K562 (cell line): ENCODE results near the gene KCTD12. TPM values are rescaled to one million over a fixed set of nuclear protein-coding genes. Genes with fewer than 3 reads are reported as not detected.

Source experiments
- ATAC-seq: fragments of 200-7000 bp; cut with Tn5 transposase; 3 replicates; pipeline ENCODE4 v1.9.1; 2020; ENCODE audit warnings: moderate library complexity
- BruUV-seq: library from RNA; stranded (reverse); fragments of 400-500 nt; replicated peaks from 2 replicates; lab custom pipeline; 2021; lab: Mats Ljungman, UMichigan
- CTCF ChIA-PET: fragments of 300-600 bp; formaldehyde crosslinking; extraction: SDS; loops from one replicate; lab custom pipeline; 2021; ENCODE audit warnings: low intra/inter-chr PET ratio; lab: Yijun Ruan, JAX
- POLR2A ChIA-PET: fragments of 300-600, 350-650 bp; sonication (Branson Sonifier 250); formaldehyde crosslinking; extraction: SDS; loops from one replicate; lab custom pipeline; 2021; ENCODE audit warnings: antibody characterized with exemption, inconsistent platforms; lab: Yijun Ruan, JAX
- DNase-seq, 4 experiments: peaks; one replicate each; pipeline versions ENCODE4 v3.0.0 to v3.0.0-alpha.2; 2011 to 2018; ENCODE audit warnings: low spot score in 3 of 4, mixed read lengths in 3 of 4; ENCODE audit errors: extremely low read depth in 1 of 4
- FAIRE-seq: peaks from 2 replicates; lab custom pipeline; 2011; peaks lifted over from hg19 to GRCh38; lab: Jason Lieb, UNC
- H2AFZ ChIP-seq: 2 replicates; pipeline ENCODE4 v1.6.0; 2011; ENCODE audit warnings: low read depth, low read length, control low read depth, inconsistent platforms
- H3K27ac ChIP-seq: fragments of 200-600 bp; 3 replicates; pipeline ENCODE4 v1.8.0; 2011; ENCODE audit warnings: low read depth, mild to moderate bottlenecking, control low read depth, inconsistent platforms, low read length, moderate library complexity, mixed read lengths; ENCODE audit errors: extremely low read depth
- H3K27me3 ChIP-seq, 2 experiments: fragments of 300-600 bp in 1 of 2; 2 replicates in 1 of 2; 3 replicates in 1 of 2; pipeline versions ENCODE4 v1.6.0 to v1.8.0; 2011; ENCODE audit warnings: inconsistent platforms in 2 of 2, low read length in 2 of 2, mild to moderate bottlenecking in 1 of 2, mixed read lengths in 1 of 2, moderate library complexity in 1 of 2; ENCODE audit not compliant: control insufficient read depth in 2 of 2, insufficient read depth in 2 of 2
- H3K36me3 ChIP-seq: fragments of 300-600 bp; 3 replicates; pipeline ENCODE4 v1.8.0; 2011; ENCODE audit warnings: mild to moderate bottlenecking, low read length, inconsistent platforms; ENCODE audit not compliant: control insufficient read depth, insufficient read depth
- H3K4me1 ChIP-seq, 2 experiments: fragments of 200-600 bp in 1 of 2; replicated peaks in 1 of 2; 2 replicates in 1 of 2; 3 replicates in 1 of 2; pipeline versions ENCODE4 v1.5.1 to v1.8.0; 2011; ENCODE audit warnings: inconsistent platforms in 2 of 2, low read length in 2 of 2, mild to moderate bottlenecking in 1 of 2, mixed read lengths in 1 of 2, moderate library complexity in 1 of 2; ENCODE audit not compliant: control insufficient read depth in 2 of 2, insufficient read depth in 2 of 2
- H3K4me2 ChIP-seq: 2 replicates; pipeline ENCODE4 v1.6.1; 2011; ENCODE audit warnings: low read length, control low read depth, inconsistent platforms, mixed read lengths; ENCODE audit not compliant: insufficient read depth
- H3K4me3 ChIP-seq: fragments of 200-600 bp; sonication (generic), shearing (Covaris generic); 2 replicates; pipeline ENCODE4 v1.5.1; 2016; ENCODE audit warnings: control low read depth, inconsistent platforms
- H3K79me2 ChIP-seq: fragments of 200-600 bp; 3 replicates; pipeline ENCODE4 v1.8.0; 2011; ENCODE audit warnings: low read length, inconsistent platforms; ENCODE audit not compliant: control insufficient read depth, insufficient read depth
- H3K9ac ChIP-seq, 2 experiments: 2 replicates each; pipeline versions ENCODE4 v1.6.0 to v1.6.1; 2011; ENCODE audit warnings: low read depth in 2 of 2, low read length in 2 of 2, control low read depth in 1 of 2, inconsistent platforms in 1 of 2, mild to moderate bottlenecking in 1 of 2, mixed read lengths in 1 of 2; ENCODE audit not compliant: insufficient read depth in 1 of 2
- H3K9me1 ChIP-seq: one replicate; pipeline ENCODE4 v1.6.0; 2011; ENCODE audit warnings: inconsistent platforms, mild to moderate bottlenecking, low read length, moderate library complexity; ENCODE audit not compliant: control insufficient read depth, insufficient read depth
- H3K9me3 ChIP-seq: replicated peaks from 2 replicates; pipeline ENCODE4 v1.5.1; 2011; ENCODE audit warnings: low read depth, low read length, inconsistent platforms; ENCODE audit not compliant: control insufficient read depth, insufficient read depth
- H4K20me1 ChIP-seq: replicated peaks from 2 replicates; pipeline ENCODE4 v1.6.1; 2011; ENCODE audit warnings: low read length, inconsistent platforms, mixed read lengths; ENCODE audit not compliant: control insufficient read depth, insufficient read depth
- BHLHE40 ChIP-seq: IDR thresholded peaks from 2 replicates; pipeline ENCODE4 v1.6.1; 2011; ENCODE audit warnings: low read length, improper control_type of control experiment
- CCNT2 ChIP-seq: IDR thresholded peaks from 2 replicates; pipeline ENCODE4 v1.6.1; 2011; ENCODE audit warnings: borderline replicate concordance, low read depth, mild to moderate bottlenecking, moderate library complexity, mixed read lengths, low read length; ENCODE audit not compliant: insufficient read length; ENCODE audit errors: extremely low read depth
- FOXM1 ChIP-seq, 2 experiments: fragments of 450-650 bp in 1 of 2; sonication (generic) in 1 of 2; formaldehyde crosslinking in 1 of 2; IDR thresholded peaks; 2 replicates each; pipeline versions ENCODE4 v1.6.1 to v1.9.0; 2017 to 2022; ENCODE audit warnings: low read depth in 2 of 2, mild to moderate bottlenecking in 2 of 2, missing genetic modification reagents in 1 of 2, moderate library complexity in 1 of 2
- LCOR ChIP-seq: sonication (generic); formaldehyde crosslinking; IDR thresholded peaks from 2 replicates; pipeline ENCODE4 v1.8.0; 2022; ENCODE audit warnings: mild to moderate bottlenecking, missing genetic modification reagents
- MXI1 ChIP-seq: IDR thresholded peaks from 2 replicates; pipeline ENCODE4 v1.6.1; 2011; ENCODE audit warnings: low read depth, mild to moderate bottlenecking, improper control_type of control experiment, low read length
- NR1H2 ChIP-seq: sonication (generic); formaldehyde crosslinking; IDR thresholded peaks from 2 replicates; pipeline ENCODE4 v1.4.0; 2020; ENCODE audit warnings: mild to moderate bottlenecking, missing genetic modification reagents
- SRSF3 ChIP-seq: fragments of 200-400 bp; formaldehyde crosslinking; IDR thresholded peaks from 2 replicates; pipeline ENCODE4 v1.6.1; 2016; ENCODE audit warnings: mild to moderate bottlenecking, low read length, moderate library complexity; ENCODE audit not compliant: insufficient read depth
- U2AF1 ChIP-seq: fragments of 200-400 bp; formaldehyde crosslinking; optimal IDR thresholded peaks from 2 replicates; pipeline ENCODE3; 2017; ENCODE audit warnings: mild to moderate bottlenecking, low read depth, low read length, moderate library complexity
- ZC3H4 ChIP-seq: sonication (generic); formaldehyde crosslinking; IDR thresholded peaks from 2 replicates; pipeline ENCODE4 v1.9.0; 2021; ENCODE audit warnings: missing genetic modification reagents, borderline replicate concordance
- ZNF507 ChIP-seq: conservative IDR thresholded peaks from 2 replicates; pipeline ENCODE4 v1.6.1; 2017; ENCODE audit warnings: missing genetic modification characterization, missing compliant biosample characterization
- ZNF699 ChIP-seq: fragments of 250-450 bp; sonication (Bioruptor Pico); IDR thresholded peaks from 2 replicates; pipeline ENCODE4 v1.8.0; 2021; ENCODE audit warnings: mild to moderate bottlenecking, moderate library complexity; ENCODE audit not compliant: insufficient replicate concordance
- WGBS: fragments of 100-300 bp; shearing (Covaris generic); methylation state at CpG from one replicate; pipeline ENCODE4 v1.1.6; 2016; ENCODE audit warnings: low coverage, mixed read lengths; ENCODE audit not compliant: insufficient coverage; ENCODE audit errors: missing lambda C conversion rate; 5-methylcytosine and 5-hydroxymethylcytosine counted together
- in situ Hi-C: fragments of 300-500 bp; cut with MboI; formaldehyde crosslinking; loops from 4 replicates; pipeline ENCODE4 v1.15.0; 2018; ENCODE audit warnings: inconsistent platforms, mixed read lengths
- intact Hi-C: fragments of 100-400 bp; cut with micrococcal nuclease; formaldehyde crosslinking; loops from 2 replicates; pipeline ENCODE4 v1.14.2; 2022
- polyA plus RNA-seq, 8 experiments: library from polyadenylated mRNA; depleted of rRNA in 4 of 8; stranded (reverse) in 5 of 8; unstranded in 3 of 8; fragments of >200 nt; fragmentation: Nextera tagmentation in 2 of 8; fragmentation: Illumina TruSeq in 1 of 8; extraction: Ambion mirVana in 2 of 8; extraction: Trizol in 1 of 8; gene quantifications; 2 replicates each; pipeline versions ENCODE4 v1.2.1 to v1.2.3, GENCODE V29; 2011 to 2014; ENCODE audit warnings: inconsistent platforms in 1 of 8, missing spikeins in 1 of 8
- total RNA-seq, 7 experiments: library from RNA; depleted of rRNA in 6 of 7; stranded (reverse); fragments of >200 nt in 6 of 7; fragmentation: Illumina TruSeq in 2 of 7; extraction: Trizol in 2 of 7; gene quantifications; 2 replicates each; pipeline versions ENCODE4 v1.2.1 to v1.2.3, GENCODE V29; 2011 to 2021; ENCODE audit warnings: low replicate concordance in 1 of 7
- TF ChIP-seq, protein P1 (sequence below): sonication (generic); formaldehyde crosslinking; IDR thresholded peaks from 2 replicates; pipeline ENCODE4 v1.8.1; 2023; ENCODE audit warnings: mild to moderate bottlenecking, missing genetic modification reagents

Gene KCTD12
- total and polyA plus RNA-seq, 9 of the 15 experiments (the other 6 are each of a cell fraction or from before 2014, with no cell fraction given) = 0.14 to 0.93 (median 0.32) TPM

DNA sequence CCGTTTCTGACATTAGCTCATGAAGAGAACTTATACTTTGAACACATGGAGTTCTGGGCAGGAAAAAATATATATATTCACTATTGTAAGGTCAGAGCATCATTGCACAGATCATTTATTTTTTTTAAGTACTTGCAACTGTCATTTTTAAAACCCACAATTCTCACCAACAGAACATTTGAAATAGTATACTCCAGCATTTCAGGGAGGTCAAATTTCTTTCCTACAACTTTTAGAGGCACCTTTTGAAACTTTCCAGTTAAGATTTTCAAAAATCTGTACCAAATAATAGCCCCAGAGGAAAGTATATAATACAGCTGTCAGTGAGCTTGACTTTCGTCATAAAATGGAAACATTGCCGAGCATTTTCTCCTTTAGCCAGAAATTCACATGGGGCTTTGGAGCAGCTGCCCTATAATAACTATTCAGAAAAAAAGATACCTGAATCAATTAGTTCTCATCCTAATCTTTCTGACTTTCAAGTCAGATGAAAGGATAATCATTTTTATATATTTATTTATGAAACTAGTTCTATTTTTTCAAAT, 10.9 kb downstream of the KCTD12 start:
- ChIA-PET POLR2A (no interaction called here), CTCF (no interaction called here)
- H3K27ac ChIP-seq = no peak overlapping the region
- H3K9me1 ChIP-seq = no peaks in the 10 kb centered on the region
- no peak overlapping the region for H2AFZ ChIP-seq
- intact Hi-C loops (no loop called here), in situ Hi-C loops (no loop called here)
- H3K36me3 ChIP-seq = no peaks in the 10 kb centered on the region
- no TSS peak for BruUV-seq
- H3K27me3 ChIP-seq = no peaks in the 10 kb centered on the region; a peak in 1 of 5 replicates
- no peaks in the 10 kb centered on the region for H4K20me1 ChIP-seq
- FAIRE-seq (no peak), ATAC-seq (no peak), DNase-seq (no peak)
- H3K9me3 ChIP-seq = no peaks in the 10 kb centered on the region
- TF ChIP-seq, protein P1, sequence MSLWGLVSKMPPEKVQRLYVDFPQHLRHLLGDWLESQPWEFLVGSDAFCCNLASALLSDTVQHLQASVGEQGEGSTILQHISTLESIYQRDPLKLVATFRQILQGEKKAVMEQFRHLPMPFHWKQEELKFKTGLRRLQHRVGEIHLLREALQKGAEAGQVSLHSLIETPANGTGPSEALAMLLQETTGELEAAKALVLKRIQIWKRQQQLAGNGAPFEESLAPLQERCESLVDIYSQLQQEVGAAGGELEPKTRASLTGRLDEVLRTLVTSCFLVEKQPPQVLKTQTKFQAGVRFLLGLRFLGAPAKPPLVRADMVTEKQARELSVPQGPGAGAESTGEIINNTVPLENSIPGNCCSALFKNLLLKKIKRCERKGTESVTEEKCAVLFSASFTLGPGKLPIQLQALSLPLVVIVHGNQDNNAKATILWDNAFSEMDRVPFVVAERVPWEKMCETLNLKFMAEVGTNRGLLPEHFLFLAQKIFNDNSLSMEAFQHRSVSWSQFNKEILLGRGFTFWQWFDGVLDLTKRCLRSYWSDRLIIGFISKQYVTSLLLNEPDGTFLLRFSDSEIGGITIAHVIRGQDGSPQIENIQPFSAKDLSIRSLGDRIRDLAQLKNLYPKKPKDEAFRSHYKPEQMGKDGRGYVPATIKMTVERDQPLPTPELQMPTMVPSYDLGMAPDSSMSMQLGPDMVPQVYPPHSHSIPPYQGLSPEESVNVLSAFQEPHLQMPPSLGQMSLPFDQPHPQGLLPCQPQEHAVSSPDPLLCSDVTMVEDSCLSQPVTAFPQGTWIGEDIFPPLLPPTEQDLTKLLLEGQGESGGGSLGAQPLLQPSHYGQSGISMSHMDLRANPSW (CRISPR knock-in tag) = no peak
- TF ChIP-seq SRSF3 = no peak
- no peak for TF ChIP-seq MXI1
- no peak for TF ChIP-seq CCNT2
- TF ChIP-seq ZNF507 = no peak
- no peak for TF ChIP-seq U2AF1
- TF ChIP-seq BHLHE40 = no peak
- TF ChIP-seq NR1H2 (CRISPR knock-in tag) = no peak
- no peak for TF ChIP-seq ZC3H4 (CRISPR knock-in tag)
- no peak for TF ChIP-seq ZNF699 (CRISPR knock-in tag)
- TF ChIP-seq FOXM1 (IDR thresholded peaks at IDR 0.05; ENCODE audit: low read depth) = no peak
- TF ChIP-seq FOXM1 (CRISPR knock-in tag; IDR thresholded peaks at IDR 0.05; ENCODE audit: low read depth) = no peak
- TF ChIP-seq LCOR (CRISPR knock-in tag) = no peak
- WGBS = 3% methylated on average over 3 of the region's 3 CpGs
- no peaks in the 10 kb centered on the region for H3K79me2 ChIP-seq
- H3K4me3 ChIP-seq = no peak overlapping the region
- H3K9ac ChIP-seq = no peak overlapping the region
- no peaks in the 10 kb centered on the region for H3K4me1 ChIP-seq
- H3K4me2 ChIP-seq = no peak overlapping the region
